Endodermal cell (in vitro differentiated cells): ENCODE data around the gene SMG7. TPM values are rescaled to one million over a fixed set of nuclear protein-coding genes. Genes with fewer than 3 reads are reported as not detected.

Source experiments
- DNase-seq: peaks from one replicate; pipeline ENCODE4 v3.0.0-alpha.2; 2017
- H3K27ac ChIP-seq: 2 replicates; pipeline ENCODE4 v1.5.1; 2013; ENCODE audit warnings: mild to moderate bottlenecking, low read depth, low read length, moderate library complexity
- H3K27me3 ChIP-seq: 2 replicates; pipeline ENCODE4 v1.6.1; 2013; ENCODE audit warnings: mild to moderate bottlenecking, low read length, moderate library complexity; ENCODE audit not compliant: insufficient read depth, control insufficient read depth, poor library complexity, severe bottlenecking
- H3K36me3 ChIP-seq: 2 replicates; pipeline ENCODE4 v1.7.0; 2013; ENCODE audit warnings: mild to moderate bottlenecking, low read length, moderate library complexity; ENCODE audit not compliant: control insufficient read depth, insufficient read depth
- H3K4me1 ChIP-seq: one replicate; pipeline ENCODE4 v1.7.0; 2013; ENCODE audit warnings: low read length; ENCODE audit not compliant: control insufficient read depth, insufficient read depth
- H3K4me3 ChIP-seq: 2 replicates; pipeline ENCODE4 v1.5.1; 2013; ENCODE audit warnings: mild to moderate bottlenecking, low read length, moderate library complexity
- H3K9ac ChIP-seq: 2 replicates; pipeline ENCODE4 v1.6.1; 2013; ENCODE audit warnings: mild to moderate bottlenecking, low read length, moderate library complexity; ENCODE audit not compliant: poor library complexity, severe bottlenecking; ENCODE audit errors: extremely low read depth
- H3K9me3 ChIP-seq: 2 replicates; pipeline ENCODE4 v1.6.1; 2013; ENCODE audit warnings: mild to moderate bottlenecking, low read length, moderate library complexity; ENCODE audit not compliant: control insufficient read depth
- H3K27ac Mint-ChIP-seq: 2 replicates; pipeline ENCODE4 v1.8.0; 2020; ENCODE audit warnings: mixed read lengths
- H3K27me3 Mint-ChIP-seq: 2 replicates; pipeline ENCODE4 v1.8.0; 2021; ENCODE audit warnings: mild to moderate bottlenecking, mixed read lengths; ENCODE audit not compliant: insufficient read depth
- H3K36me3 Mint-ChIP-seq: 2 replicates; pipeline ENCODE4 v1.8.0; 2020; ENCODE audit warnings: low read depth, mixed read lengths
- H3K4me1 Mint-ChIP-seq: 2 replicates; pipeline ENCODE4 v1.8.0; 2020; ENCODE audit warnings: mixed read lengths
- H3K4me3 Mint-ChIP-seq: 2 replicates; pipeline ENCODE4 v1.8.0; 2020; ENCODE audit warnings: mild to moderate bottlenecking, moderate library complexity, mixed read lengths
- H3K9me3 Mint-ChIP-seq: 2 replicates; pipeline ENCODE4 v1.8.0; 2020; ENCODE audit warnings: mild to moderate bottlenecking, mixed read lengths
- WGBS, 2 experiments: methylation state at CpG; one replicate each; pipeline versions ENCODE4 v1.1.5 to v1.1.7; 2013; ENCODE audit warnings: missing lambda C conversion rate in 2 of 2, mixed read lengths in 1 of 2; ENCODE audit not compliant: insufficient coverage in 1 of 2, insufficient read length in 1 of 2; 5-methylcytosine and 5-hydroxymethylcytosine counted together
- total RNA-seq, 2 donors: library from RNA; stranded (reverse); fragmentation: NEBNext Ultra II Directional in 1 of 2; extraction: Animal tissue kit (Norgen Biotek cat#: 25700) in 1 of 2; gene quantifications; 2 replicates in 1 of 2; 3 replicates in 1 of 2; pipeline ENCODE4 v1.2.1, GENCODE V29; 2021
- TF ChIP-seq, protein P1 (sequence below): fragments of 200-600 bp; sonication (generic); conservative IDR thresholded peaks from 2 replicates; pipeline ENCODE4 v1.5.0; 2021; ENCODE audit warnings: antibody characterized with exemption, mild to moderate bottlenecking

Gene SMG7
- total RNA-seq, 2 donors from 2014 or later = 60.5 to 75.9 TPM

DNA sequence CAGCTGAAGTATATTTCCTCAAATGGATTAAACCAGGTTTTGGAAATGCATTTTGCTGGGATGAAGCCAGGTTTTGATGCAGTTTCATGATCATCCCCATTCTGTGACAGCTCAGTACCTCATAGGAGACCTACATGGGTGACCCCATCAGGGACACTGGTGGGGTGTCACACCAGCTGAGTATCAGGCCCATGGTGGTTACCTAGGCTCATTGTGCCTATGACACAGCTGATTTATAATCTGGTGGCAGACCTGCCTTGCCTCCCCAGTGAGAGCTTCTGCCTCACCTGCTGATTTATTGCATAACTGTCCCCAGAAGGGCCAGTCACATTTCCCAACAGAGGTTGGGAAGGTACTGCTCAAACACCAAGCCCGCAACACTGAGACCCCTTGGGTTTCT, 114.2 kb downstream of the SMG7 start:
- Mint-ChIP-seq H3K9me3 (no peaks in the 10 kb centered on the region), H3K4me3 (no peak overlapping the region), H3K4me1 (peaks cover 8% of the 10 kb centered on the region), H3K27ac (no peak overlapping the region), H3K36me3 (no peaks in the 10 kb centered on the region), H3K27me3 (no peaks in the 10 kb centered on the region)
- peaks cover 3% of the 10 kb centered on the region for H3K4me1 ChIP-seq
- H3K27me3 ChIP-seq = no peaks in the 10 kb centered on the region
- no peaks in the 10 kb centered on the region for H3K36me3 ChIP-seq
- no peak overlapping the region for H3K4me3 ChIP-seq
- 92 to 100% methylated on average over 1 of the region's 1 CpG for WGBS, 2 experiments
- no peaks in the 10 kb centered on the region for H3K9me3 ChIP-seq
- TF ChIP-seq, protein P1, sequence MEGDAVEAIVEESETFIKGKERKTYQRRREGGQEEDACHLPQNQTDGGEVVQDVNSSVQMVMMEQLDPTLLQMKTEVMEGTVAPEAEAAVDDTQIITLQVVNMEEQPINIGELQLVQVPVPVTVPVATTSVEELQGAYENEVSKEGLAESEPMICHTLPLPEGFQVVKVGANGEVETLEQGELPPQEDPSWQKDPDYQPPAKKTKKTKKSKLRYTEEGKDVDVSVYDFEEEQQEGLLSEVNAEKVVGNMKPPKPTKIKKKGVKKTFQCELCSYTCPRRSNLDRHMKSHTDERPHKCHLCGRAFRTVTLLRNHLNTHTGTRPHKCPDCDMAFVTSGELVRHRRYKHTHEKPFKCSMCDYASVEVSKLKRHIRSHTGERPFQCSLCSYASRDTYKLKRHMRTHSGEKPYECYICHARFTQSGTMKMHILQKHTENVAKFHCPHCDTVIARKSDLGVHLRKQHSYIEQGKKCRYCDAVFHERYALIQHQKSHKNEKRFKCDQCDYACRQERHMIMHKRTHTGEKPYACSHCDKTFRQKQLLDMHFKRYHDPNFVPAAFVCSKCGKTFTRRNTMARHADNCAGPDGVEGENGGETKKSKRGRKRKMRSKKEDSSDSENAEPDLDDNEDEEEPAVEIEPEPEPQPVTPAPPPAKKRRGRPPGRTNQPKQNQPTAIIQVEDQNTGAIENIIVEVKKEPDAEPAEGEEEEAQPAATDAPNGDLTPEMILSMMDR = no peak
- no peak overlapping the region for H3K9ac ChIP-seq
- no peak for DNase-seq
- no peak overlapping the region for H3K27ac ChIP-seq

DNA sequence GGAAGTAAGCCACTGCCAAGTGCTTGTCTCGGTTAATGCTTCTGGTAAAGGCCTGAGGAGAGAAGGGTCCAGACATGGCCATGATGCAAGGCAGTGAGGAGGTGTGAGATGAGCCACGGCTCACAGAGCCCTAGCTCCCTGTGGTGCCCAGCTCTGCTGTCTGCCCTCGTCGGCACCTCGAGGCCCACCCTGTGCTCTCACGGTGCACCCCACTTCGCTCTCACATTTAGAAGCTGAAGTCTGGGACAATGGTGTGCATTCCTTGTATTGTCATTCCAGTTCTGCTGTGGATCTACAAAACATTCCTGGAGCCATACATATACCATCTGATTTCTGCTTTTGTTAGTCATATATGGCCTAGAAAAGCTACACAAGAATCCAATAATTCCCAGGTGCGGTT, 114.6 kb downstream of the SMG7 start:
- Mint-ChIP-seq H3K9me3 (no peaks in the 10 kb centered on the region), H3K36me3 (no peaks in the 10 kb centered on the region), H3K27me3 (no peaks in the 10 kb centered on the region), H3K27ac (no peak overlapping the region), H3K4me3 (no peak overlapping the region), H3K4me1 (peaks cover 8% of the 10 kb centered on the region)
- no peaks in the 10 kb centered on the region for H3K27me3 ChIP-seq
- peaks cover 3% of the 10 kb centered on the region for H3K4me1 ChIP-seq
- no peak overlapping the region for H3K27ac ChIP-seq
- H3K9ac ChIP-seq = no peak overlapping the region
- WGBS, 2 experiments = 93% methylated on average over 8 of the region's 8 CpGs; no CpG with 5 or more reads in 1 of the 2 experiments
- DNase-seq = no peak
- no peaks in the 10 kb centered on the region for H3K36me3 ChIP-seq
- H3K4me3 ChIP-seq = no peak overlapping the region
- no peaks in the 10 kb centered on the region for H3K9me3 ChIP-seq
- TF ChIP-seq, protein P1 = no peak

DNA sequence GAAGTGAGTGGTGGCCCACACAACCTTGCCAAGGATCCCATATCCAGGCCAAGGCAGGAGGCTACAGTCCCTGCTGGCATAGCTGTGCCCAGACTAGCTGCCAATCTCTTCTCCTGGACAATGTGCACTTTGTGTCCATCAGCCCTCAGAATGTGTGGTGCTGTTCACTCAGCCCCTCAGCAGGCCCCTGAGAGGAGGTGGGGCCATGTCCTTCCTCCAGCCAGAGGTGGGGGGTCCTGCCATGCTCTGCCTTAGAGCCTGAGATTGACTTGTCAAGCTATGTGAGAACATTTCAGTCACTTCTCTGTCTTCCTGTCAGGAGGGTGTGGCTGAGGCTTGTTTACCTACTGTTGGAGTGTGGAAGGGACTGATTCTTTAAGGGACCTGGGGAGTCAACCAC, 116.5 kb downstream of the SMG7 start:
- TF ChIP-seq, protein P1 = no peak
- no peak overlapping the region for H3K27ac Mint-ChIP-seq

More for the DNA sequence above, 116.5 kb downstream of the SMG7 start:
- no peaks in the 10 kb centered on the region for H3K27me3 ChIP-seq
- H3K9me3 Mint-ChIP-seq = no peaks in the 10 kb centered on the region
- no peaks in the 10 kb centered on the region for H3K36me3 Mint-ChIP-seq
- H3K27me3 Mint-ChIP-seq = no peaks in the 10 kb centered on the region
- no peaks in the 10 kb centered on the region for H3K36me3 ChIP-seq
- H3K9me3 ChIP-seq = no peaks in the 10 kb centered on the region
- no peak for DNase-seq
- H3K27ac ChIP-seq = no peak overlapping the region
- H3K4me3 ChIP-seq = no peak overlapping the region
- peaks cover 3% of the 10 kb centered on the region for H3K4me1 ChIP-seq
- H3K4me1 Mint-ChIP-seq = peaks cover 20% of the 10 kb centered on the region
- no peak overlapping the region for H3K4me3 Mint-ChIP-seq
- no peak overlapping the region for H3K9ac ChIP-seq
